Neural cell (in vitro differentiated cells): Measurements from ENCODE around the gene TIGD3. TPM values are rescaled to one million over a fixed set of nuclear protein-coding genes. Genes with fewer than 3 reads are reported as not detected.

Experiments
- H2AFZ ChIP-seq: fragments of 200-600, 300-800 bp; sonication (generic), shearing (Covaris generic); 2 replicates; pipeline ENCODE4 v1.6.0; 2014; ENCODE audit warnings: low read depth, mild to moderate bottlenecking, antibody characterized with exemption, low read length, moderate library complexity
- H3F3A ChIP-seq: fragments of 200-600 bp; shearing (Covaris generic); 2 replicates; pipeline ENCODE4 v1.6.1; 2016; ENCODE audit warnings: mild to moderate bottlenecking, moderate library complexity, mixed read lengths, antibody characterized with exemption, low read length; ENCODE audit not compliant: insufficient read depth, poor library complexity, severe bottlenecking
- H3K27ac ChIP-seq: fragments of 200-600, 300-800 bp; sonication (generic), shearing (Covaris generic); 2 replicates; pipeline ENCODE4 v1.5.1; 2014; ENCODE audit warnings: mild to moderate bottlenecking, low read length, moderate library complexity
- H3K27me3 ChIP-seq: fragments of 300-800, 200-600 bp; sonication (generic), shearing (Covaris generic); 2 replicates; pipeline ENCODE4 v1.6.0; 2014; ENCODE audit warnings: mild to moderate bottlenecking, low read depth, low read length, moderate library complexity; ENCODE audit not compliant: insufficient read depth
- H3K36me3 ChIP-seq: fragments of 300-800, 200-600 bp; sonication (generic), shearing (Covaris generic); 2 replicates; pipeline ENCODE4 v1.5.1; 2014; ENCODE audit warnings: mild to moderate bottlenecking, antibody characterized with exemption, low read length, moderate library complexity; ENCODE audit not compliant: insufficient read depth
- H3K4me2 ChIP-seq: fragments of 300-800, 200-600 bp; sonication (generic), shearing (Covaris generic); 2 replicates; pipeline ENCODE4 v1.6.0; 2014; ENCODE audit warnings: mild to moderate bottlenecking, low read length
- H3K4me3 ChIP-seq: fragments of 300-800, 200-600 bp; sonication (generic), shearing (Covaris generic); 2 replicates; pipeline ENCODE4 v1.5.1; 2014; ENCODE audit warnings: mild to moderate bottlenecking, low read length, moderate library complexity
- H3K79me2 ChIP-seq: fragments of 200-600 bp; shearing (Covaris generic); replicated peaks from 2 replicates; pipeline ENCODE4 v1.6.0; 2014; ENCODE audit warnings: mild to moderate bottlenecking, low read length, moderate library complexity; ENCODE audit not compliant: insufficient read depth
- H3K9ac ChIP-seq: fragments of 300-800, 200-600 bp; sonication (generic), shearing (Covaris generic); 2 replicates; pipeline ENCODE4 v1.6.1; 2016; ENCODE audit warnings: mild to moderate bottlenecking, low read length, mixed read lengths
- H3K9me2 ChIP-seq: fragments of 200-600 bp; shearing (Covaris generic); 2 replicates; pipeline ENCODE4 v1.6.1; 2016; ENCODE audit warnings: mild to moderate bottlenecking, low read length, mixed read lengths; ENCODE audit not compliant: insufficient read depth
- H3K9me3 ChIP-seq: fragments of 200-600, 300-800 bp; sonication (generic), shearing (Covaris generic); 2 replicates; pipeline ENCODE4 v1.6.1; 2016; ENCODE audit warnings: mild to moderate bottlenecking, mixed run types, low read length, moderate library complexity, mixed read lengths
- H4K20me1 ChIP-seq: fragments of 200-600 bp; shearing (Covaris generic); 2 replicates; pipeline ENCODE4 v1.6.1; 2016; ENCODE audit warnings: mild to moderate bottlenecking, mixed run types; ENCODE audit not compliant: insufficient read depth
- EP300 ChIP-seq: fragments of 450-650 bp; conservative IDR thresholded peaks from 2 replicates; pipeline ENCODE4 v1.6.1; 2014; ENCODE audit warnings: antibody characterized with exemption, mild to moderate bottlenecking, moderate library complexity; ENCODE audit not compliant: poor library complexity, severe bottlenecking
- EZH2 ChIP-seq: fragments of 200-600, 300-800 bp; shearing (Covaris generic), sonication (generic); IDR thresholded peaks from 2 replicates; pipeline ENCODE4 v1.6.1; 2014; ENCODE audit warnings: antibody characterized with exemption, low read length, borderline replicate concordance, mild to moderate bottlenecking; ENCODE audit not compliant: insufficient read depth, poor library complexity, severe bottlenecking
- MXI1 ChIP-seq: fragments of 450-650 bp; conservative IDR thresholded peaks from 2 replicates; pipeline ENCODE4 v1.6.1; 2014; ENCODE audit warnings: antibody characterized with exemption, mild to moderate bottlenecking; ENCODE audit not compliant: poor library complexity, severe bottlenecking
- POLR2AphosphoS5 ChIP-seq: IDR thresholded peaks from 2 replicates; pipeline ENCODE4 v1.6.1; 2012
- RAD21 ChIP-seq: fragments of 450-650 bp; conservative IDR thresholded peaks from 2 replicates; pipeline ENCODE4 v1.6.1; 2014; ENCODE audit warnings: antibody characterized with exemption, mild to moderate bottlenecking, moderate library complexity
- REST ChIP-seq: IDR thresholded peaks from 2 replicates; pipeline ENCODE4 v1.6.1; 2012; ENCODE audit warnings: borderline replicate concordance
- SMC3 ChIP-seq: fragments of 450-650 bp; conservative IDR thresholded peaks from 2 replicates; pipeline ENCODE4 v1.6.1; 2014; ENCODE audit warnings: antibody characterized with exemption, mild to moderate bottlenecking, moderate library complexity; ENCODE audit not compliant: poor library complexity
- TAF1 ChIP-seq: IDR thresholded peaks from 2 replicates; pipeline ENCODE4 v1.6.1; 2012; ENCODE audit warnings: low read depth
- polyA plus RNA-seq: library from polyadenylated mRNA; depleted of rRNA; stranded (reverse); fragments of >200 nt; gene quantifications from 2 replicates; pipeline ENCODE4 v1.2.3, GENCODE V29; 2014
- TF ChIP-seq, protein P1 (sequence below): fragments of 450-650 bp; IDR thresholded peaks from 2 replicates; pipeline ENCODE4 v1.5.1; 2014; ENCODE audit warnings: antibody characterized with exemption, mild to moderate bottlenecking, moderate library complexity; ENCODE audit not compliant: poor library complexity, severe bottlenecking

The TIGD3 gene
- polyA plus RNA-seq, 1 donor from 2014 or later, result 16.1 TPM

GRCh38 chr11:65327021-65327420 lies 27.5 kb upstream of the TIGD3 start:
- H2AFZ ChIP-seq, result no peak overlapping the region
- H3F3A ChIP-seq, result no peaks in the 10 kb centered on the region
- no peak overlapping the region for H3K4me2 ChIP-seq
- H3K79me2 ChIP-seq, result no peaks in the 10 kb centered on the region
- no peak overlapping the region for H3K27ac ChIP-seq
- H4K20me1 ChIP-seq, result no peaks in the 10 kb centered on the region
- no peak overlapping the region for H3K9ac ChIP-seq
- H3K9me2 ChIP-seq, result no peaks in the 10 kb centered on the region
- no peaks in the 10 kb centered on the region for H3K36me3 ChIP-seq
- H3K27me3 ChIP-seq, result no peaks in the 10 kb centered on the region
- H3K9me3 ChIP-seq, result no peaks in the 10 kb centered on the region
- no peak overlapping the region for H3K4me3 ChIP-seq
- TF ChIP-seq RAD21, result no peak
- TF ChIP-seq, protein P1, sequence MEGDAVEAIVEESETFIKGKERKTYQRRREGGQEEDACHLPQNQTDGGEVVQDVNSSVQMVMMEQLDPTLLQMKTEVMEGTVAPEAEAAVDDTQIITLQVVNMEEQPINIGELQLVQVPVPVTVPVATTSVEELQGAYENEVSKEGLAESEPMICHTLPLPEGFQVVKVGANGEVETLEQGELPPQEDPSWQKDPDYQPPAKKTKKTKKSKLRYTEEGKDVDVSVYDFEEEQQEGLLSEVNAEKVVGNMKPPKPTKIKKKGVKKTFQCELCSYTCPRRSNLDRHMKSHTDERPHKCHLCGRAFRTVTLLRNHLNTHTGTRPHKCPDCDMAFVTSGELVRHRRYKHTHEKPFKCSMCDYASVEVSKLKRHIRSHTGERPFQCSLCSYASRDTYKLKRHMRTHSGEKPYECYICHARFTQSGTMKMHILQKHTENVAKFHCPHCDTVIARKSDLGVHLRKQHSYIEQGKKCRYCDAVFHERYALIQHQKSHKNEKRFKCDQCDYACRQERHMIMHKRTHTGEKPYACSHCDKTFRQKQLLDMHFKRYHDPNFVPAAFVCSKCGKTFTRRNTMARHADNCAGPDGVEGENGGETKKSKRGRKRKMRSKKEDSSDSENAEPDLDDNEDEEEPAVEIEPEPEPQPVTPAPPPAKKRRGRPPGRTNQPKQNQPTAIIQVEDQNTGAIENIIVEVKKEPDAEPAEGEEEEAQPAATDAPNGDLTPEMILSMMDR, result no peak
- TF ChIP-seq EP300, result no peak
- TF ChIP-seq REST, result no peak
- no peak for TF ChIP-seq TAF1
- no peak for TF ChIP-seq EZH2
- no peak for TF ChIP-seq SMC3
- no peak for TF ChIP-seq POLR2AphosphoS5
- TF ChIP-seq MXI1, result no peak

DNA sequence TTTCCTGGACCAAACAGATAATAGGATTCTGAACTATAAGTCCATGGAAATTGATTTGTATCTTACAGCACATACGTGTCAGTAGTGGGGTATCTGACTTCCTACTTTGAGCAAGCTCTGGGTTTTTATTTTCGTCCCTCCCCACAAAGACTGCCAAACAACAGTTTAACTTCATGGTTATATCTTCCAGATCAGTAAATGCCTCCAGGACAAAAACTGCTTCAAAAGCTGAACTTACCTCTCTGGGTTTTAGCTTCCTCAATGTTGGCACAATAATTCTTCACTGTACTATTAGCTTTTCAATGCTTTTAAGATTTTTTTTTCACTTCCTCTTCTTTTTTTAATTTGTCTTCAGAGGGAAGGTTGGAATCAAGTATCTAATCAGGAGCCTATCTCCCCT lies 25.1 kb upstream of the TIGD3 start:
- no peaks in the 10 kb centered on the region for H3K27me3 ChIP-seq
- H3K4me2 ChIP-seq, result no peak overlapping the region
- no peak overlapping the region for H3K27ac ChIP-seq
- no peaks in the 10 kb centered on the region for H3K9me3 ChIP-seq
- TF ChIP-seq POLR2AphosphoS5 (no peak), TAF1 (no peak), REST (no peak), RAD21 (no peak), SMC3 (no peak), EP300 (no peak), MXI1 (no peak), EZH2 (no peak)
- TF ChIP-seq, protein P1, result no peak
- H3K4me3 ChIP-seq, result no peak overlapping the region
- no peaks in the 10 kb centered on the region for H3K9me2 ChIP-seq
- no peaks in the 10 kb centered on the region for H3K36me3 ChIP-seq
- H3K9ac ChIP-seq, result no peak overlapping the region
- no peak overlapping the region for H2AFZ ChIP-seq
- no peaks in the 10 kb centered on the region for H4K20me1 ChIP-seq
- H3F3A ChIP-seq, result no peaks in the 10 kb centered on the region
- H3K79me2 ChIP-seq, result peaks cover 6% of the 10 kb centered on the region
